ENCODE results near the gene SMG5. TPM values are rescaled to one million over a fixed set of nuclear protein-coding genes. Genes with fewer than 3 reads are reported as not detected.

SMG5 gene
- total and polyA plus RNA-seq, 8 donors: 49.5 to 71.1 (median 54.6) TPM

- H3K4me3 ChIP-seq: peak overlapping the region in 1 of 2 donors; percentile 67
- DNase-seq (no peak), ATAC-seq (no peak)
- intact Hi-C loops (cut with DNase I): no loop called here
- TF ChIP-seq CTCF (IDR thresholded peaks at IDR 0.05): no peak
- no peaks in the 10 kb centered on the region for H3K27me3 ChIP-seq
- peaks cover 6 to 43% of the 10 kb centered on the region in 2 donors for H3K4me1 ChIP-seq
- peak overlapping the region; percentile 94 to 98 for H3K27ac ChIP-seq
- no peaks in the 10 kb centered on the region for H3K9me3 ChIP-seq
- H3K36me3 ChIP-seq: peaks cover 0 to 54% of the 10 kb centered on the region in 2 donors
These were observed 70.5 kb downstream of the SMG5 start for GRCh38 chr1:156212130-156212529.

DNA sequence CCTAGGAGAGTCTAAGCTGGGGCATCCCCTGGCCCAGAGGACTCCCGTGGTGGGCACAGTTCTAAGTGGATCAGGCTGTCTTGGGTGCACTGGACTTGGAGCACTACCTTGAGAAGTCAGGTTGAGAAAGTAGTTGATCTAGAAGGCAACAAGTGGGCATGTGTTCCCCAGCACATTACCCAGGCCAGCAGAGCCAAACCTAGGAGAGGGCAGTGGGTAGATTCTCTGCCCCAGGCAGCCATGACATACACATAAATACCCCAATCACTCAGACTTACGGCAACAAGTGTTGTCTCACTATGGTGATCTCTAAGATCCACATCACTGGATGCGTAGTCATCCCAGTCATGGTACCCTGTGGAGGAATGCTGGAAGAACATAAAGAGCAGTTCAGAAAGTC is 71.4 kb downstream of the SMG5 start:
- H3K36me3 ChIP-seq: peaks cover 0 to 63% of the 10 kb centered on the region in 2 donors
- H3K27ac ChIP-seq: no peak overlapping the region
- H3K27me3 ChIP-seq: no peaks in the 10 kb centered on the region
- ATAC-seq (no peak), DNase-seq (no peak)
- H3K4me3 ChIP-seq: no peak overlapping the region
- intact Hi-C loops (cut with DNase I): no loop called here
- TF ChIP-seq CTCF (IDR thresholded peaks at IDR 0.05): no peak
- no peaks in the 10 kb centered on the region for H3K9me3 ChIP-seq
- peaks cover 6 to 34% of the 10 kb centered on the region in 2 donors for H3K4me1 ChIP-seq

- DNase-seq (no peak), ATAC-seq (no peak)
- Histone ChIP-seq H3K4me1 (peaks cover 0 to 46% of the 10 kb centered on the region in 2 donors), H3K27me3 (no peaks in the 10 kb centered on the region), H3K27ac (no peak overlapping the region), H3K4me3 (no peak overlapping the region), H3K36me3 (peaks cover 0 to 88% of the 10 kb centered on the region in 2 donors), H3K9me3 (no peaks in the 10 kb centered on the region)
- intact Hi-C loops (cut with DNase I): no loop called here
- TF ChIP-seq CTCF (IDR thresholded peaks at IDR 0.05): no peak
These were observed 77.9 kb downstream of the SMG5 start for GRCh38 chr1:156204686-156205085.

- ATAC-seq (no peak), DNase-seq (no peak)
- H3K4me3 ChIP-seq: no peak overlapping the region
- H3K9me3 ChIP-seq: no peaks in the 10 kb centered on the region
- H3K27me3 ChIP-seq: no peaks in the 10 kb centered on the region
- H3K4me1 ChIP-seq: peaks cover 0 to 53% of the 10 kb centered on the region in 2 donors
- intact Hi-C loops (cut with DNase I): loop anchor here in 1 of 2 donors (2.0 kb wide), 1 partner anchor 39 kb away; no protein-coding TSS in a partner anchor
- no peak for TF ChIP-seq CTCF (IDR thresholded peaks at IDR 0.05)
- H3K36me3 ChIP-seq: peaks cover 0 to 84% of the 10 kb centered on the region in 2 donors
- H3K27ac ChIP-seq: peak overlapping the region in 1 of 2 donors; percentile 79
These were observed 79.3 kb downstream of the SMG5 start for GRCh38 chr1:156203331-156203730.

GRCh38 chr1:156200044-156200443 is 82.6 kb downstream of the SMG5 start:
- intact Hi-C loops (cut with DNase I): no loop called here
- Histone ChIP-seq H3K36me3 (peaks cover 0 to 69% of the 10 kb centered on the region in 2 donors), H3K9me3 (no peaks in the 10 kb centered on the region), H3K27me3 (no peaks in the 10 kb centered on the region), H3K4me1 (peaks cover 0 to 76% of the 10 kb centered on the region in 2 donors), H3K27ac (no peak overlapping the region), H3K4me3 (no peak overlapping the region)
- no peak for ATAC-seq
- no peak for DNase-seq
- TF ChIP-seq CTCF (IDR thresholded peaks at IDR 0.05): no peak

Other genes with a start within 250 kb of the SMG5 start
- gene UBQLN4, start 229.0 kb downstream of the SMG5 start, total RNA-seq: 10 to 100 TPM; 28.7 to 35.9 TPM
- 10 to 100 TPM; 60.8 to 71.8 (median 62.5) TPM for gene UBQLN4, start 229.0 kb downstream of the SMG5 start, polyA plus RNA-seq (ENCODE audit: insufficient read length in 6 of 6)
- 10 to 100 TPM; 65.4 to 71.0 TPM for gene LAMTOR2, start 228.0 kb downstream of the SMG5 start, total RNA-seq
- 10 to 100 TPM; 39.0 to 49.7 (median 47.4) TPM for gene LAMTOR2, start 228.0 kb downstream of the SMG5 start, polyA plus RNA-seq (ENCODE audit: insufficient read length in 6 of 6)
- gene RAB25, start 221.7 kb downstream of the SMG5 start, total RNA-seq: 100 to 1,000 TPM in 1 of 2 donors, 10 to 100 TPM in 1; 59.4 to 148 TPM
- gene RAB25, start 221.7 kb downstream of the SMG5 start, polyA plus RNA-seq (ENCODE audit: insufficient read length in 6 of 6): 10 to 100 TPM; 57.6 to 69.8 (median 66.4) TPM
- 1 to 10 TPM in 1 of 2 donors, under 1 TPM in 1; 0.86 to 3.6 TPM for gene MEX3A, start 200.4 kb downstream of the SMG5 start, total RNA-seq
- 10 to 100 TPM; 43.2 to 59.0 (median 51.2) TPM for gene MEX3A, start 200.4 kb downstream of the SMG5 start, polyA plus RNA-seq (ENCODE audit: insufficient read length in 6 of 6)
- 100 to 1,000 TPM; 425 to 437 TPM for gene LMNA, start 168.1 kb downstream of the SMG5 start, total RNA-seq
- gene LMNA, start 168.1 kb downstream of the SMG5 start, polyA plus RNA-seq (ENCODE audit: insufficient read length in 6 of 6): 100 to 1,000 TPM in 3 of 6 donors, 10 to 100 TPM in 3; 73.5 to 120 (median 96.6) TPM
- 10 to 100 TPM; 25.4 to 41.3 TPM for gene SEMA4A, start 129.2 kb downstream of the SMG5 start, total RNA-seq
- gene SEMA4A, start 129.2 kb downstream of the SMG5 start, polyA plus RNA-seq (ENCODE audit: insufficient read length in 6 of 6): 10 to 100 TPM; 18.3 to 27.0 (median 24.6) TPM
- 10 to 100 TPM; 19.2 to 29.1 TPM for gene SLC25A44, start 88.7 kb downstream of the SMG5 start, total RNA-seq
- 10 to 100 TPM; 14.3 to 19.9 (median 18.5) TPM for gene SLC25A44, start 88.7 kb downstream of the SMG5 start, polyA plus RNA-seq (ENCODE audit: insufficient read length in 6 of 6)
- 10 to 100 TPM; 40.1 to 49.6 TPM for gene PMF1, start 69.8 kb downstream of the SMG5 start, total RNA-seq
- 10 to 100 TPM; 77.1 to 91.5 (median 79.2) TPM for gene PMF1, start 69.8 kb downstream of the SMG5 start, polyA plus RNA-seq (ENCODE audit: insufficient read length in 6 of 6)
- gene BGLAP, start 40.6 kb downstream of the SMG5 start, total RNA-seq: 1 to 10 TPM in 1 of 2 donors, under 1 TPM in 1; 0.99 to 1.0 TPM
- 10 to 100 TPM in 1 of 6 donors, 1 to 10 TPM in 5; 2.9 to 10.3 (median 6.5) TPM for gene BGLAP, start 40.6 kb downstream of the SMG5 start, polyA plus RNA-seq (ENCODE audit: insufficient read length in 6 of 6)
- gene PAQR6, start 34.8 kb downstream of the SMG5 start, total RNA-seq: 1 to 10 TPM; 1.4 to 2.0 TPM
- 1 to 10 TPM; 2.2 to 4.0 (median 3.5) TPM for gene PAQR6, start 34.8 kb downstream of the SMG5 start, polyA plus RNA-seq (ENCODE audit: insufficient read length in 6 of 6)
- 1 to 10 TPM; 3.5 to 4.0 TPM for gene TMEM79, start 1.5 kb upstream of the SMG5 start, total RNA-seq
- 10 to 100 TPM in 1 of 6 donors, 1 to 10 TPM in 5; 8.2 to 10.3 (median 9.2) TPM for gene TMEM79, start 1.5 kb upstream of the SMG5 start, polyA plus RNA-seq (ENCODE audit: insufficient read length in 6 of 6)
- gene GLMP, start 12.9 kb upstream of the SMG5 start, total RNA-seq: 100 to 1,000 TPM in 1 of 2 donors, 10 to 100 TPM in 1; 75.8 to 101 TPM
- gene GLMP, start 12.9 kb upstream of the SMG5 start, polyA plus RNA-seq (ENCODE audit: insufficient read length in 6 of 6): 10 to 100 TPM; 37.5 to 41.4 (median 39.5) TPM
- gene VHLL, start 16.5 kb upstream of the SMG5 start, total RNA-seq: not detected
- not detected for gene VHLL, start 16.5 kb upstream of the SMG5 start, polyA plus RNA-seq (ENCODE audit: insufficient read length in 6 of 6)
- gene CCT3, start 55.5 kb upstream of the SMG5 start, total RNA-seq: 100 to 1,000 TPM; 166 to 183 TPM
- gene CCT3, start 55.5 kb upstream of the SMG5 start, polyA plus RNA-seq (ENCODE audit: insufficient read length in 6 of 6): 100 to 1,000 TPM; 256 to 318 (median 281) TPM
- not detected for gene TSACC, start 55.7 kb upstream of the SMG5 start, total RNA-seq
- gene TSACC, start 55.7 kb upstream of the SMG5 start, polyA plus RNA-seq (ENCODE audit: insufficient read length in 6 of 6): 1 to 10 TPM in 1 of 6 donors, under 1 TPM in 5; 0.68 to 1.4 (median 0.84) TPM
- not detected for gene RHBG, start 86.4 kb upstream of the SMG5 start, total RNA-seq
- gene RHBG, start 86.4 kb upstream of the SMG5 start, polyA plus RNA-seq (ENCODE audit: insufficient read length in 6 of 6): 1 to 10 TPM; 2.2 to 4.9 (median 3.5) TPM
- 10 to 100 TPM; 45.4 to 52.8 TPM for gene MEF2D, start 217.9 kb upstream of the SMG5 start, total RNA-seq
- 10 to 100 TPM; 23.8 to 37.5 (median 29.7) TPM for gene MEF2D, start 217.9 kb upstream of the SMG5 start, polyA plus RNA-seq (ENCODE audit: insufficient read length in 6 of 6)